H9 (cell line): Measurements from ENCODE around the gene MRPL40. TPM values are rescaled to one million over a fixed set of nuclear protein-coding genes. Genes with fewer than 3 reads are reported as not detected.

Experiments
- DNase-seq: peaks from one replicate; pipeline ENCODE4 v3.0.0-alpha.2; 2017
- H2AFZ ChIP-seq: one replicate; pipeline ENCODE4 v1.6.1; 2013; ENCODE audit warnings: mild to moderate bottlenecking, low read length, control low read depth, moderate library complexity
- H2AK5ac ChIP-seq: 2 replicates; pipeline ENCODE4 v1.6.1; 2013; ENCODE audit warnings: low read length, control low read depth, mixed read lengths; ENCODE audit not compliant: insufficient read length
- H2BK120ac ChIP-seq: one replicate; pipeline ENCODE4 v1.6.1; 2013; ENCODE audit warnings: low read depth, mild to moderate bottlenecking, low read length, control low read depth, inconsistent platforms; ENCODE audit not compliant: poor library complexity, severe bottlenecking
- H2BK12ac ChIP-seq: 2 replicates; pipeline ENCODE4 v1.6.1; 2013; ENCODE audit warnings: low read length, control low read depth, mixed read lengths, low read depth; ENCODE audit not compliant: insufficient read length
- H2BK15ac ChIP-seq: 2 replicates; pipeline ENCODE4 v1.6.1; 2013; ENCODE audit warnings: low read depth, low read length, control low read depth
- H2BK20ac ChIP-seq: one replicate; pipeline ENCODE4 v1.6.1; 2013; ENCODE audit warnings: low read depth, mild to moderate bottlenecking, low read length, control low read depth, inconsistent platforms; ENCODE audit not compliant: poor library complexity, severe bottlenecking
- H2BK5ac ChIP-seq: 2 replicates; pipeline ENCODE4 v1.6.1; 2013; ENCODE audit warnings: low read length, control low read depth, mixed read lengths; ENCODE audit not compliant: insufficient read length
- H3K14ac ChIP-seq: 2 replicates; pipeline ENCODE4 v1.6.1; 2013; ENCODE audit warnings: low read length, control low read depth; ENCODE audit not compliant: insufficient read depth
- H3K18ac ChIP-seq: 2 replicates; pipeline ENCODE4 v1.6.1; 2013; ENCODE audit warnings: low read depth, mild to moderate bottlenecking, mixed read lengths, low read length, control low read depth; ENCODE audit not compliant: insufficient read length
- H3K23ac ChIP-seq: 2 replicates; pipeline ENCODE4 v1.6.1; 2013; ENCODE audit warnings: low read length, control low read depth, mixed read lengths, low read depth; ENCODE audit not compliant: insufficient read length
- H3K23me2 ChIP-seq: 2 replicates; pipeline ENCODE4 v1.6.1; 2013; ENCODE audit warnings: low read depth, mild to moderate bottlenecking, mixed read lengths, low read length, control low read depth; ENCODE audit not compliant: insufficient read length, poor library complexity, severe bottlenecking
- H3K27ac ChIP-seq: 2 replicates; pipeline ENCODE4 v1.5.1; 2013; ENCODE audit warnings: low read length, control low read depth, mixed read lengths, low read depth; ENCODE audit not compliant: insufficient read length
- H3K27me3 ChIP-seq: 2 replicates; pipeline ENCODE4 v1.6.1; 2013; ENCODE audit warnings: low read length, control low read depth, inconsistent platforms; ENCODE audit not compliant: insufficient read depth
- H3K4ac ChIP-seq: 2 replicates; pipeline ENCODE4 v1.6.1; 2013; ENCODE audit warnings: low read depth, mild to moderate bottlenecking, control low read depth, inconsistent platforms, low read length, moderate library complexity
- H3K4me1 ChIP-seq: 2 replicates; pipeline ENCODE4 v1.6.1; 2013; ENCODE audit warnings: low read length, control low read depth, inconsistent platforms; ENCODE audit not compliant: insufficient read depth
- H3K4me2 ChIP-seq: 2 replicates; pipeline ENCODE4 v1.6.1; 2013; ENCODE audit warnings: low read length, control low read depth, mixed read lengths; ENCODE audit not compliant: insufficient read length, insufficient read depth
- H3K56ac ChIP-seq: 2 replicates; pipeline ENCODE4 v1.6.1; 2013; ENCODE audit warnings: low read depth, mild to moderate bottlenecking, mixed read lengths, low read length, control low read depth; ENCODE audit not compliant: insufficient read length
- H3K79me1 ChIP-seq: 2 replicates; pipeline ENCODE4 v1.6.1; 2013; ENCODE audit warnings: low read depth, mild to moderate bottlenecking, moderate library complexity, low read length, control low read depth, inconsistent platforms; ENCODE audit not compliant: insufficient read depth, poor library complexity, severe bottlenecking
- H3K79me2 ChIP-seq: 2 replicates; pipeline ENCODE4 v1.6.1; 2013; ENCODE audit warnings: low read length, control low read depth, inconsistent platforms; ENCODE audit not compliant: insufficient read depth
- H3K9ac ChIP-seq: 2 replicates; pipeline ENCODE4 v1.6.1; 2013; ENCODE audit warnings: low read length, control low read depth, mixed read lengths; ENCODE audit not compliant: insufficient read length; ENCODE audit errors: extremely low read depth
- H3K9me3 ChIP-seq: one replicate; pipeline ENCODE4 v1.6.1; 2013; ENCODE audit warnings: low read depth, low read length, inconsistent platforms; ENCODE audit not compliant: control insufficient read depth
- H3T11ph ChIP-seq: one replicate; pipeline ENCODE4 v1.6.1; 2013; ENCODE audit warnings: mild to moderate bottlenecking, low read length, control low read depth, inconsistent platforms
- H4K20me1 ChIP-seq: one replicate; pipeline ENCODE4 v1.6.1; 2013; ENCODE audit not compliant: control insufficient read depth, insufficient read length, insufficient read depth
- H4K5ac ChIP-seq: 2 replicates; pipeline ENCODE4 v1.6.1; 2013; ENCODE audit warnings: low read depth, mild to moderate bottlenecking, mixed read lengths, low read length, control low read depth; ENCODE audit not compliant: insufficient read length
- H4K8ac ChIP-seq: replicated peaks from 2 replicates; pipeline ENCODE4 v1.6.1; 2013; ENCODE audit warnings: low read length, control low read depth, mixed read lengths, low read depth; ENCODE audit not compliant: insufficient read length
- H4K91ac ChIP-seq: 2 replicates; pipeline ENCODE4 v1.6.1; 2013; ENCODE audit warnings: low read depth, mild to moderate bottlenecking, moderate library complexity, mixed read lengths, low read length, control low read depth; ENCODE audit not compliant: insufficient read length
- H3K27ac Mint-ChIP-seq, 3 experiments: 2 replicates in 2 of 3; 3 replicates in 1 of 3; pipeline ENCODE4 v1.8.0; 2020 to 2021; ENCODE audit warnings: mixed read lengths in 3 of 3, mild to moderate bottlenecking in 1 of 3, moderate library complexity in 1 of 3
- H3K27me3 Mint-ChIP-seq: 2 replicates; pipeline ENCODE4 v1.8.0; 2021; ENCODE audit warnings: low read depth, mild to moderate bottlenecking, moderate library complexity, mixed read lengths
- H3K36me3 Mint-ChIP-seq, 3 experiments: 2 replicates in 2 of 3; 3 replicates in 1 of 3; pipeline ENCODE4 v1.8.0; 2020 to 2021; ENCODE audit warnings: low read depth in 3 of 3, mixed read lengths in 3 of 3; ENCODE audit not compliant: insufficient read depth in 1 of 3
- H3K4me1 Mint-ChIP-seq, 2 experiments: 2 replicates each; pipeline ENCODE4 v1.8.0; 2020; ENCODE audit warnings: mixed read lengths in 2 of 2
- H3K4me3 Mint-ChIP-seq, 2 experiments: 2 replicates in 1 of 2; 3 replicates in 1 of 2; pipeline ENCODE4 v1.8.0; 2020 to 2021; ENCODE audit warnings: mild to moderate bottlenecking in 2 of 2, mixed read lengths in 2 of 2, moderate library complexity in 1 of 2
- H3K9me3 Mint-ChIP-seq, 2 experiments: 2 replicates in 1 of 2; 3 replicates in 1 of 2; pipeline ENCODE4 v1.8.0; 2020; ENCODE audit warnings: mild to moderate bottlenecking in 2 of 2, mixed read lengths in 2 of 2, moderate library complexity in 1 of 2
- CTCF ChIP-seq: fragments of 200-600 bp; sonication (generic); conservative IDR thresholded peaks from 3 replicates; pipeline ENCODE4 v1.8.0; 2021; ENCODE audit warnings: antibody characterized with exemption, mild to moderate bottlenecking
- WGBS: extraction: QIAGEN DNeasy Blood & Tissue Kit; methylation state at CpG from one replicate; pipeline ENCODE4 v1.1.7; 2013; ENCODE audit warnings: missing lambda C conversion rate, low lambda C conversion rate, mixed read lengths; ENCODE audit not compliant: insufficient read length; ENCODE audit errors: extremely low coverage; 5-methylcytosine and 5-hydroxymethylcytosine counted together
- total RNA-seq: library from RNA; stranded (reverse); gene quantifications from 2 replicates; pipeline ENCODE4 v1.2.1, GENCODE V29; 2021

The MRPL40 gene
- total RNA-seq, 1 experiment from 2014 or later, result 15.2 TPM

GRCh38 chr22:19431649-19432132 is 654 bp upstream of the MRPL40 start, which contains the start of gene HIRA:
Gene HIRA (minus strand): TSS chr22:19431733. CDS start chr22:19431476, 257 bp downstream.
- no peak within 1 kb of the TSS for H2BK20ac ChIP-seq
- H3K9me3 Mint-ChIP-seq, result no peaks in the 10 kb centered on the region
- H3K18ac ChIP-seq, result peak within 1 kb of the TSS; percentile 52
- H3K79me1 ChIP-seq, result peaks cover 7% of the 10 kb centered on the region
- no peak within 1 kb of the TSS for H3K56ac ChIP-seq
- no peak within 1 kb of the TSS for H2AFZ ChIP-seq
- peak within 1 kb of the TSS; percentile 60 for H3K4me2 ChIP-seq
- H3K4ac ChIP-seq, result no peak within 1 kb of the TSS
- no peaks in the 10 kb centered on the region for H3K9me3 ChIP-seq
- no peak within 1 kb of the TSS for H2BK12ac ChIP-seq
- H3K9ac ChIP-seq, result peak within 1 kb of the TSS; percentile 59
- peaks cover 2 to 20% (median 13%) of the 10 kb centered on the region in 3 experiments; a peak in 6 of 7 replicates for H3K36me3 Mint-ChIP-seq
- no peak within 1 kb of the TSS for H2AK5ac ChIP-seq
- no peak within 1 kb of the TSS for H4K8ac ChIP-seq
- WGBS, result no CpG with 5 or more reads among the region's 66 CpGs
- peaks cover 4% of the 10 kb centered on the region; the same call in 1 of the 2 replicates for H3K4me1 ChIP-seq
- no peak within 1 kb of the TSS for H4K91ac ChIP-seq
- H3K79me2 ChIP-seq, result peaks cover 31% of the 10 kb centered on the region; the same call in 1 of the 2 replicates
- H3K23me2 ChIP-seq, result peaks cover 7% of the 10 kb centered on the region
- H3K27ac Mint-ChIP-seq, result peak within 1 kb of the TSS; percentile 89 to 96 (median 92); a peak in 5 of 7 replicates
- no peak within 1 kb of the TSS for H4K5ac ChIP-seq
- H2BK120ac ChIP-seq, result no peak within 1 kb of the TSS
- H3K4me1 Mint-ChIP-seq, result peaks cover 20 to 24% of the 10 kb centered on the region in 2 experiments
- no peak within 1 kb of the TSS for H3T11ph ChIP-seq
- H3K27me3 Mint-ChIP-seq, result no peaks in the 10 kb centered on the region
- H3K4me3 Mint-ChIP-seq, result peak within 1 kb of the TSS; percentile 88 to 92
- H4K20me1 ChIP-seq, result no peaks in the 10 kb centered on the region
- peak; percentile 72 for DNase-seq
- no peak within 1 kb of the TSS for H3K27ac ChIP-seq
- no peak within 1 kb of the TSS for H2BK5ac ChIP-seq
- H3K27me3 ChIP-seq, result no peaks in the 10 kb centered on the region
- H3K14ac ChIP-seq, result peak within 1 kb of the TSS; percentile 80
- TF ChIP-seq CTCF, result no peak
- no peak within 1 kb of the TSS for H3K23ac ChIP-seq
- no peak within 1 kb of the TSS; the same call in 1 of the 2 replicates for H2BK15ac ChIP-seq
